Stimulated activated CD4-positive, alpha-beta T cell treated with anti-CD3 and anti-CD28 coated beads, Interleukin-15, amount 100 ng/mL, for 24 hours (primary cell): Measurements from ENCODE around the gene CBLC.
"Not testable (repeated sequence)": the region's sequence is repeated elsewhere in the genome, so short reads cannot be mapped to it uniquely, and the experiment has no call there.

Source experiments
- DNase-seq: peaks from one replicate; pipeline ENCODE4 v3.0.0-alpha.2; 2020

The CBLC gene

DNA sequence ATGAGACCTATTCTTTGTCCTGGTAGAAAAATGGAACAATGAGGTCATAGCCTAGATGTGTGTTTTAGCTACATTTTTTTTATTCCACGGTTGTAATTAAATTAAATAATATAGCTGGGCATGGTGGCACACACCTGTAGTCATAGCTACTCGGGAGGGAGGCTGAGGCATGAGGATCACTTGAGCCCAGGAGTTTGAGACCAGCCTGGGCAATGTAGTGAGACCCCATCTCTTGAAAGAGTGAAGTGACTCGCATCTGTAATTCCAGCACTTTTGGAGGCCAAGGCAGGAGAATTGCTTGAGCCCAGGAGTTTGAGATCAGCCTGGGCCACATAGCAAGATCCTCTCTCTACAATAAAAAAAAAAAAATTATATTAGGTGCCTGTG, 11.7 kb upstream of the CBLC start:
- DNase-seq, result no peak

DNA sequence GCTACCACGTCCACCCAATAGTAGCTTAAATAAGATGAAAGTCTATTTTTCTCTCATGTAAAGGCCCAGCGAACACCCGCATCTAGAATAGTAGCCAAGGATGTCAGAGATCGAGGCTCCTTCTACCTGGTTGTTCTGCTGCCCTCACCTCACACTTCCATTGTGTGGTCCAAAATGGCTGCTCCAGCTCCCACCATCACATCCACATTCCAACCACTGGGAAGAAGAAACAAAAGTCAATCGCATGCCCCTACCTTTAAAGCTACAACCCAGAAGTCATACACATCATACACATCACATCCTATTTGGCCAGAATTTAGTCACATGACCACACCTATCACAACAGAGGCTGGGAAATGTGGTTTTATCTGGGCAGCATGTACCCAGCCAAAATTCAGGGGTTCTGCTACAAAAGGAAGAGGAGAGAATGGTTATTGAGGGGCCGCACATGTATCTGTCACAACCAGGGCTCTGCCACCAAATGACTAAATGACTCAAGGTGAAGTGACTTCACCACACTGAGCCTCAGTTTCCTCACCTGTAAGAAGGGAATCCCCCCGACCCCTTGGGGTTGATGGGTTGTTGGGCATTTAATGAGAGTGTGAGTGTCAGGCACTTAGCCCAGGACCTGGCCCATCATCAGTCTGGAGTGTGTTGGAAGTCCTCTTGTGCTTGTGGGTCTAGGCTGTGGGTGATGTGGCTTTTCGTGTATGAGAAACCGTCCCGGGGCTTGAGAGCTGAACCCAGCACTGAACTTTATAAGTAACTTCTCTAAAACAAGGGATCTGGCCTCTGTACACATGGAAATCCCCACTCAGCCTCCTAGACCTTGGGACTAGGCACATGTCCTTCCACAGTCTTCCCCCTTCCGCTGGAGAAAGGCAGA, 10.2 kb upstream of the CBLC start:
- no peak for DNase-seq

DNA sequence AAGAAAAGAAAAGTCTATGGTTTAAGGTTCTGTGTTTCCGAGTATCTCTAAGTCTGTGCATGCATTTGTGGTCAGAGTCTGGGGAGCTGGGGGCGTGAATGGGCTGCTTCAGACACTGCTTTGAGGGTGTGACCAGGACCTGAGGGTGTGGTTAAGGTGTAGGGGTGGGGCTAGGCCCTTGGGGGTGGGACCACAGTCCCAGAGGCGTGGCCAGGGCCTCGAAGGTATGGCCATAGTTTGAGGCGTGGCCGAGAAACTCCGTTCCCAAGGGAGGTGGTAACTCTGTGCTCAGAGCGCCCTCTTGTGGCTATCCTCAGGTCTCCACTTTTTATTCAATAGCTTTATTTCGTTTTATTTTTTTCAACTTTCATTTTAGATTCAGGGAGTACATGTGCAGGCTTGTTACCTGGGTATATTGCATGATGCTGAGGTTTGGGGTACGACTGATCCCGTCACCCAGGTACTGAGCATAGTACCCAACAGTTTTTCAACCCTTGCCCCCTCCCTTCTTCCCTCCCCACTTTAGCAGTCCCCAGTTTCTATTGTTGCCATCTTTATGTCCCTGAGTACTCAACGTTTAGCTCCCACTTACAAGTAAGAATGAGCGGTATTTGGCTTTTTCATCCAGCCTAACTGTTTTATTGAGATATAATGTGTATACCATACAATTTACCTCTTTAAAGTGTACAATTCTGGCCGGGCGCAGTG, 7.0 kb upstream of the CBLC start:
- peak; percentile 98 for DNase-seq

DNA sequence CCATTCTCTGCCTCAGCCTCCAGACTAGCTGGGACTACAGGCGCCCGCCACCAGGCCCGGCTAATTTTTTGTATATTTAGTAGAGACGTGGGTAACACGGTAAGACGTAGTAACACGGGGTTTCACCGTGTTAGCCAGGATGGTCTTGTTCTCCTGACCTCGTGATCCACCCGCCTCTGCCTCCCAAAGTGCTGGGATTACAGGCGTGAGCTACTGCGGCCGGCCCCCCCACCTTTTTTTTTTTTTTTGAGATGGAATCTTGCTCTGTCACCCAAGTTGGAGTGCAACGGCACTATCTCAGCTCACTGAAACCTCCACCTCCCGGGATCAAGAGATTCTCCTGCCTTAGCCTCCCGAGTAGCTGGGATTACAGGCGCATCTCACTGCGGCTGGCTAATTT, 5.5 kb upstream of the CBLC start:
- DNase-seq, result not testable (repeated sequence)

DNA sequence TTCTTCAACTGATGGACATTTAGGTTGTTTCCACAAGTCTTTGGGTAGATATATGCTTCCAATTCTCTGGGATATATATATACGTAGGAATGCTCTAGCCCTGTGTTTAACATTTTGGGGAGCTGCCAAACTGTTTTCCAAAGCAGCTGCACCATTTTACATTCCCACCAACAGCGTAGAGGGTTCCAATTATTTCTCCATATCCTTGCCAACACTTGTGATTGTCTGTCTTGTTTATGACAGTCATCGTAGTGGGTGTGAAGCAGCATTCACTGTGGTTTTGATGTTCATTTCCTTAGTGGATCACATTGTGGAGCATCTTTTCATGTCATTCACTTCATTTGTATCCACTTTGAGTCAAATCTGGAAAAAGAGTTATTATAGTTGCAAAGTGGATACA, 4.7 kb upstream of the CBLC start:
- DNase-seq, result no peak

DNA sequence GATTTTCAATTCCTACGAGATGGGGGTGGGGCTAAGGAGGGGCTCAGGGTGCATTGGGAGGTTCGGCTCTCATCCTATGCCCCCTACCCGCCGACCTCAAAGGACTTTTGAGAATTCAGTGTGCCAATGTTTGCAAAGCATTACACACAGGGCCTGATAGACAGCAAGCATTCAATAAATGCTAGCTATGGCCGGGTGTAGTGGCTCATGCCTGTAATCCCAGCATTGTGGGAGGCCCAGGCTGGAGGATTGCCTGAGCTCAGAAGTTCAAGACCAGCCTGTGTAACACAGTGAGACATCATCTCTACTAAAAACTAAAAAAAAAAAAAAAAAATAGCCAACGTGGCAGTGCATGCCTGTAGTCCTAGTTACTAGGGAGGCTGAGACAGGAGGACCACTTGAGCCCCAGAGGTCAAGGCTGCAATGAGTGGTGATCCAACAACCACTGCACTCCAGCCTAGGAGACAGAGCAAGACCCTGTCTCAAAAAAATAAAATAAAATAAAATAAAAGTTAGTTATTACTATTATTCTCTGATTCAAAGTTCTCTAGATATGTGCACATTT, 1.9 kb upstream of the CBLC start:
- no peak for DNase-seq

DNA sequence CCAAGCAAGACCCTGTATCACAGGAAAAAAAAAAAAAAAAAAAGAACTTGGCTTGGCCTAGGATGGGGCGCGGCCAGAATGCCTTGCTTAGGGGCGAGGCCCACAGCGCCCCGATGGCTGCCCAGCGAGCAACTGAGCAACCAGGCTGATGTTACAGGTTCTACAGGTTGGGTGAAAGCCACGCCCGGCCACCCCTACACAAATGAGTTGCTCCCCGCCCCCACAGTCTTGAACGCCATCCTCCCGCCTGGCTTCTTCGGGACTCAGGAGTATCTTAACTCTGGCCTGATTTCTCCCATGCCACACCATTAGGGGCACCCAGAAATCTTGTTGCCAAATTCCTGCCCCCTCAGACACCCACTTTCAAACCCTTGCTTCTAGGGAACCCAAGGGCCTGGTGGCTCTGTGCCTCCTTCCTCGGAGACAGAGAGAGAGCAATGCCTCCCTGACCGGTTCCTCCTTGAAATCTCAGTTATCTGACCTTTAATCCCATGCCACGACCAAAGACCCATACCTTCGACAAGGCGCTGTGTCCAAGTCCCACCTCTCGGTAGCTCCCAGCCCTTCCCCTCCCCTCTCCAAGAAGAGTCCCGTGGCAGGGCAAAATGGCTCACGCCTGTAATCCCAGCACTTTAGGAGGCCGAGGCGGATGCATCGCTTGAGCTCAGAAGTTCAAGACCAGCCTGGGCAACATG, 1.1 kb upstream of the CBLC start:
- no peak for DNase-seq

DNA sequence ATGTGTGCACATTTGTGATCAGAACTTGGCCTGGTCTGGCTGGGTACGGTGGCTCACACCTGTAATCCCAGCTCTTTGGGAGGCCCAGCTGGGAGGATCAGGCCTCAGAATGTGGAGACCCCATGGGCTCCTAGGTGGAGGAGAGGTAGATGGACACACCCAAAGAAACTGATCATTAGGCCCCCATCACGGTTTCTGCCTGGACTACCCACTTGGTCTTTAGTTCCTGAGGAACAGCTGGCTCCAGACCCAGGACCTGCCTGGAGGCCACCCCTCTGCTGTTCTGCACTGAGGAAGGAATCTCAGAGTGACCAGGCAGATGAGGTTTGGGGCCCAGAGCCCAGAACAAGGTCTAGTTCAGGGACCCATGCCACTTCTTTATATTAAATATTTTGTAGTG, 1.5 kb downstream of the CBLC start:
- no peak for DNase-seq

DNA sequence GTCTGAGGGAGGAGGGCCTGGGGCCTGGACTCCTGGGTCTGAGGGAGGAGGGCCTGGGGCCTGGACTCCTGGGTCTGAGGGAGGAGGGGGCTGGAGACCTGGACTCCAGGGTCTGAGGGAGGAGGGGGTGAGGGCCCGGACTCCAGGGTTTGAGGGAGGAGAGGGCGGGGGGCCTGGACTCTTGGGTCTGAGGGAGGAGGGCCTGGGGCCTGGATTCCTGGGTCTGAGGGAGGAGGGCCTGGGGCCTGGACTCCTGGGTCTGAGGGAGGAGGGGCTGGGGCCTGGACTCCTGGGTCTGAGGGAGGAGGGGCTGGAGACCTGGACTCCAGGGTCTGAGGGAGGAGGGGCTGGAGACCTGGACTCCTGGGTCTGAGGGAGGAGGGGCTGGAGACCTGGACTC, 4.0 kb downstream of the CBLC start:
- not testable (repeated sequence) for DNase-seq

DNA sequence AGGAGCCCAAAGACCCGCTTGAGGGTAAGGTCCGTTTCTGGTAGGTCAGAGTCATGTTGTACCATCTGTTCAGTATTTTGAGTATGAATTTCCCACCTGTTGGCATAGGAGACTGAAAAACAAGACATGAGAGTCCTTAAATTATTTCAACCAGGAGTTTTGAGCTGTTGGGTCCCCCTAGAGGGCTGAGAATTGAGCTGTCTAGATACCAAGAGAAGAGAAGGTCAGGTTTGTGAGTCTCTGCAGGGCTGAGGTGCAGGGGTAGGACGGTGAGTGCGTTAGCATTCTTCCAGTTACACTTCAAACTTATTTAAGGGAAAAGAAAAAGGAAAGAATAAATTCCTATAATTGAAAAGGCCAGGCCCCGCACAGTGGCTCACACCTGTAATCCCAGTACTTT, 5.0 kb downstream of the CBLC start:
- no peak for DNase-seq

DNA sequence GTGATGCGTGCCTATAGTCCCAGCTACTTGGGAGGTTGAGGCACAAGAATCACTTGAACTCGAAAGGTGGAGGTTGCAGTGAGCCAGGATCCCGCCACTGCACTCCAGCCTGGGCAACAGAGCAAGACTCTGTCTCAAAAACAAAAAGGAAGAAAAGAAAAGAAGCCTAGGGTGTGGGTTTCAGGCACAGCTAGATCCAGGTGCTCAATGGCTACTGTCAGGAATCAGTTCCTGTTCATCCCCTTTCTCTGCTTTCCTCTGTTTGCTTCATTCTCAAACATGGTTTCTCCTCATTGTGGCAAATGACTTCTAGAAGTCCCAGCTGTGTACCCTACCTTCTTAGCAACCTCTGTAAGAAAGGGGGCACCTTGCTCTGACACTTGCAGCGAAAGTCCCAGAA, 5.9 kb downstream of the CBLC start:
- DNase-seq, result no peak

DNA sequence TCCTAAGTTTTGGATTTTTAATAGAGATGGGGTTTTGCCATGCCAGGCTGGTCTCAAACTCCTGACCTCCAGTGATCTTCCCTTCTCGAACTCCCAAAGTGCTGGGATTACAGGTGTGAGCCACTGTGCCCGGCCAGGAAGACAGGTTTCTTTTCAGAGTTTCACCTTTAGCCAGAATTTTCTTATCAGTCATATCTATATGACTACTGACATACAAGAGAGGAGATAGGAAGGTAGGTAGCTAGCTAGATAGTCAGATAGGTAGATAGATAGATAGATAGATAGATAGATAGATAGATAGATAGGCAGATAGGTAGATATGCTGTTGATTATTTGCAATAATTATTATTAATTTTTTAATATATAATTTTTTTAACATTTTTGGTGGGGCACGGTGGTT, 7.6 kb downstream of the CBLC start:
- no peak for DNase-seq

DNA sequence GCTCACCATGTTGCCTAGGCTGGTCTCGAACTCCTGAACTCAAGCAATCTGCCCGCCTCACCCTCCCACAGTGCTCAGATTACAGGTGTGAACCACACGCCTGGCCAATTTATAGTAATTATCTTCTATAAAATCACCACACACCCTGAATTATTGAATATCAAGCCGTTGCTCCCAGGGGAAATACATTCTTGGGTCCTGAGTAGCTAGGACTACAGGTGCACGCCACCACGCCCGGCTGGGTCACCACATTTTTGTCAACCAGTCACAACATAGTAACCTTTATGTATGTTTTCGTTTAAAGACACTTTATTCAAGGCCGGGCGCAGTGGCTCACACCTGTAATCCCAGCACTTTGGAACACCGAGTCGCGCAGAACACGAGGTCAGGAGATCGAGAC, 8.3 kb downstream of the CBLC start:
- no peak for DNase-seq

DNA sequence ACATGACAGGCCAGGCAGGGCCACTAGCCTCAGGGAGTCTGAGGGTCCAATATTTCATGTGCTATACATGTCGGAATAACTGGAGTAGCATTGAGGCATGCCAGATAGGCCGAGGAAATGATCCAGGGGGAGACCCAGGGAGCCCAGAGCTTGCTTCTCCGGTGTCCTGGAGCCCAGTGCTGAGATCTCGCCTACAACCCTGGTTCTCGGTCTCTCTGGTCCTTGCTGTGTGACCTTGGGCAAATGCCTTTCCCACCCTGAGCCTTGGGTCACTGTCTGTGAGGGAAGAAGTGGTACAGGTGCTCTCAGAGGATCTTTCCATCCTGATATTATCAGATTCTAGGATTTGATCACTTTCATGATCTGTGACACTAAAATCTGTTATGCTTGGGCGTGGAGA, 11.3 kb downstream of the CBLC start:
- DNase-seq, result no peak

DNA sequence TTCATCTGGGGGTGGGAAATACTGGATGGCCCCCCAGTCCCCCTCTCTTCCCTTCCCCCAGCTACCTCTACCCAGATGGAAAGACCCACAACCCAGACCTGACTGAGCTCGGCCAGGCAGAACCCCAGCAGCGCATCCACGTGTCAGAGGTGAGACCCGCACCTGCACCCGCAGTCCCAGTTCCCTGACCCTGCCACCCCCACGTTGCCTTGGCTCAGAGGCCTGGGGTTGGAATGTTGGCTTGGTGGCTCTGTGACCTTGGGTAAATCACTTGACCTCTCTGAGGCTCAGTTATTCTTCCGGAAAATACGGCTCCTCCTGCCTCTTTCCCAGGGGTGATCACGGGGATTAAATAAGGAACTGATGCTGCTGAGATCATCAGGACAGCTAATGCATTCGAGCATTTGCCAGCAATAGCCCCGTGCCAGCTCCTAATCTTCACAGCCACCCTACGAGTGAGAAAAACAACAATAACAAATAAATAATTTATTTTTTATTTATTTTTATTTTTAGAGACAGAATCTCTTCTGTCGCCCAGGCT, 12.3 kb downstream of the CBLC start:
- DNase-seq, result no peak

DNA sequence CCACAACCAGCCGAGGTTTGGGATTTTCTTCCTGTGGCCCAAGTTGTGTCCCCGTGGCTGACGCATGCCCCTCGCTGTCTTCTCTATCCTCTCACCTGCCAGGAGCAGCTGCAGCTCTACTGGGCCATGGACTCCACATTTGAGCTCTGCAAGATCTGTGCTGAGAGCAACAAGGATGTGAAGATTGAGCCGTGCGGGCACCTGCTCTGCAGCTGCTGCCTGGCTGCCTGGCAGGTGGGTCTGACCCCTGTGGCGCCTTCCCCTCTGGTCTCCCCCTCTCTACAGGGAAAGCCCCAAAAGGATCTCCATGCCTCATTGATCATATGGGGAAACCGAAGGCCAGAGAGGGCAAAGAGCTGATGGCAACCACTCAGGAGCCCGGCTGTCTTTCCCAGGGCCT, 14.6 kb downstream of the CBLC start:
- no peak for DNase-seq

DNA sequence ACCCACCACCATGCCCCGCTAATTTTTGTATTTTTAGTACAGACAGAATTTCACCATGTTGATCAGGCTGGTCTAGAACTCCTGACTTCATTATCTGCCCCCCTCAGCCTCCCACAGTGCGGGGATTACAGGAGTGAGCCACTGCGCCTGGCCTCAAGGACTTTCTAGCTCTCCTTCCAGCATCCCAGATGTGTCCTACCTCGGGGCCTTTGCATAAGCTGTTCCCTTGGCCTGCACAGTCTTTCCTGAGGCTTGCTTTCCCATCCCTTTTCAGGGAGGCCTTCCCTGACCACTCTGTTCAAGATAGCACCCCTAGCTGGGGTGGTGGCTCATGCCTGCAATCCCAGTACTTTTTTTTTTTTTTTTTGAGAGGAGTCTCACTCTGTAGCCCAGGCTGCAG, 16.9 kb downstream of the CBLC start:
- DNase-seq, result no peak

DNA sequence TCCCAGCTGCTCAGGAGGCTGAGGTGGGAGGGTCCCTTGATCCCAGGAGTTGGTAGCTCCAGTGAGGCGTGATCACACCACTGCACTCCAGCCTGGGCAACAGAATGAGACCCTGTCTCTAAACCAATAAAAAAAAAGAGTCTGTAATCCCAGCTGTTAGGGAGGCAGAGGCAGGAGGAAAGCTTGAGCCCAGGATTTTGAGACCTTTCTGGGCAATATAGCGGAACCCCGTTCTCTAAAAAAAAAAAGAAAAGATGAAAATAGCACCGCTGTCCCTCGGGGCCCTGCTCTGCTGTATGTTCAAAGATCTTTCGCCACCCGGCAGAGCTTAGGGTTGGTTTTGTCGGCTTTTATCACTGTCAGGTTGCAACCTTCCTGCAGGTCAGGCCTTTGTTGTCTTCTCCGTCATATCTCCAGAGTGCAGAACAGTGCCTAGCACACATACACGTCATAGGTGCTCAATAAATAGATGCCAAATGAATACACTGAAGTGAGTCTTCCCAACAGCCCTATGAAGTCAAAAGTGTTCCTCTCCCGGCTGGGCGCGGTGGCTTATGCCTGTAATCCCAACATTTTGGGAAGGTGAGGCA, 17.8 kb downstream of the CBLC start:
- no peak for DNase-seq

DNA sequence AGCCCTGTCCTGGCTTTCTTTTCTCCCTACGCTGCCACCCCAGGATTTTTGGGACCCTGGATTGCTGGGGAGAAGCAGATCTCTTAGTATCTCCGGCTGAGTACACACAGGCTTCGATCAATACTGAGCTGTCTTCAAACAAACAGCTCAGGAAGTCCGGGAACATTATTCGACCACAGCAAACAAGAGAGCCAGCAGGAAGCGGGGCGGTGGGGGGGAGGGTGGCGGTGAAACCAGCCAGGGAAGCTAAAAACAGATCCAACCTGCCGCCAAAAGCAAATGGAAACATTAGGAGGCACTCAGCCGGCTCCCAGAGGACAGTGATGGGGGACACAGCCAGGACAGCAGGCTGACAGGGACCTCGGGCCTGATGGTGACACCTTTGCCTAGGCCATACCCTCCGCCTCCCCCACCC, 19.0 kb downstream of the CBLC start:
- no peak for DNase-seq

DNA sequence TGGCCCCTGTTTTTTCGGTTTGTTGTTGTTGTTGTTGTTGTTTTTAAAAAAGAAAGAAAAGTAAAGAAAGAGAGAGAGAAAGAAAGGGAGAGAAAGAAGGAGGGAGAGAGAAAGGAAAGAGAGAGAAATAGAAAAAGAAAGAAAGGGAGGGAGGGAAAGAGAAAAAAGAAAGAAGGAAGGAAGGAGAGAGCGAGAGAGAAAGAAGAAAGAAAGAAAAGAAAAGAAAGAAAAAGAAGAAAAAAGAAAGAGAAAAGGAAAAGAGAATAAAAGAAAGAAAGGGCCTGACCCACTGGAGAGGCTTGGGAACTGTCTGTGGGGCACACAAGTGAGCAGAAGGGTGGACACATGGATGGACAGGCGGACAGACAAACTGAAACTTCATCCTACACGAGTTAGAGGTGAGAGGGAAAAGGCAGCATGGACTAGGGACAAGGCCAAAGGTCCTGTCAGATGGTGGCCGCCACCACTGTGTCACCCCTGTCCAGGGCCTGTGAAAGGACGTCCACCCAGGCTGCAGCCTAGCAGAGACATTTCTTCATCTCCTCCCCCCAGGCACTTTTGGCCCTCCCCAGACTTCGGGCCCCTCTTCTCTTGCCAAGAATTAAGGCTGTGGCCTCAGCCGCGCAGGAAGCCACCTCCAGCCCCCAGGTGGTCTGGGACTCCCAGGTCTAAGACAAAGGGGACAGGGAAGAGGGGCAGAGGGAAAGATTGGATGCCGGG, 22.1 kb downstream of the CBLC start:
- no peak for DNase-seq

DNA sequence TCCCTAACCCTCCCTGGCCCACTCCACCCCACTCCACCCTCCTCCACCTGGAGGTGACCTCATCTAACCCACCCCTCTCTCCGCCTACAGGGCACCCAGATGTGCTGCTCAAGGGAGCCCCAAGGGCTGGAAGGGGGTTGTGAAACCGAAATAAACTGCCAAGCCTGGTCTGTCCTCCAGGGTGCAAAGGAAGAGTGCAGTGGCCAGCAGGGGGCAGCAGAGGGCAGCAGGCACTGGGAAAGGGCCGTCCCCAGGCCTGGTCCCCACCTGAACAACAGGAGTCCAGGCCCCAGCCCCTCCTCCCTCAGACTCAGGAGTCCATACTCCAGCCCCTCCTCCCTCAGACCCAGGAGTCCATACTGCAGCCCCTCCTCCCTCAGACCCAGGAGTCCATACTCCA, 22.8 kb downstream of the CBLC start:
- DNase-seq, result peak; percentile 89
